Activated CD4-positive, alpha-beta T cell treated with anti-CD3 and anti-CD28 coated beads for 48 hours (primary cell): ENCODE results near the gene AP5Z1.

Source experiments
- DNase-seq: peaks from one replicate; pipeline ENCODE4 v3.0.0-alpha.2; 2020

The AP5Z1 gene, protein sequence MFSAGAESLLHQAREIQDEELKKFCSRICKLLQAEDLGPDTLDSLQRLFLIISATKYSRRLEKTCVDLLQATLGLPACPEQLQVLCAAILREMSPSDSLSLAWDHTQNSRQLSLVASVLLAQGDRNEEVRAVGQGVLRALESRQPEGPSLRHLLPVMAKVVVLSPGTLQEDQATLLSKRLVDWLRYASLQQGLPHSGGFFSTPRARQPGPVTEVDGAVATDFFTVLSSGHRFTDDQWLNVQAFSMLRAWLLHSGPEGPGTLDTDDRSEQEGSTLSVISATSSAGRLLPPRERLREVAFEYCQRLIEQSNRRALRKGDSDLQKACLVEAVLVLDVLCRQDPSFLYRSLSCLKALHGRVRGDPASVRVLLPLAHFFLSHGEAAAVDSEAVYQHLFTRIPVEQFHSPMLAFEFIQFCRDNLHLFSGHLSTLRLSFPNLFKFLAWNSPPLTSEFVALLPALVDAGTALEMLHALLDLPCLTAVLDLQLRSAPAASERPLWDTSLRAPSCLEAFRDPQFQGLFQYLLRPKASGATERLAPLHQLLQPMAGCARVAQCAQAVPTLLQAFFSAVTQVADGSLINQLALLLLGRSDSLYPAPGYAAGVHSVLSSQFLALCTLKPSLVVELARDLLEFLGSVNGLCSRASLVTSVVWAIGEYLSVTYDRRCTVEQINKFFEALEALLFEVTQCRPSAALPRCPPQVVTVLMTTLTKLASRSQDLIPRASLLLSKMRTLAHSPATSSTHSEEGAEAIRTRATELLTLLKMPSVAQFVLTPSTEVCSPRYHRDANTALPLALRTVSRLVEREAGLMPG

DNA sequence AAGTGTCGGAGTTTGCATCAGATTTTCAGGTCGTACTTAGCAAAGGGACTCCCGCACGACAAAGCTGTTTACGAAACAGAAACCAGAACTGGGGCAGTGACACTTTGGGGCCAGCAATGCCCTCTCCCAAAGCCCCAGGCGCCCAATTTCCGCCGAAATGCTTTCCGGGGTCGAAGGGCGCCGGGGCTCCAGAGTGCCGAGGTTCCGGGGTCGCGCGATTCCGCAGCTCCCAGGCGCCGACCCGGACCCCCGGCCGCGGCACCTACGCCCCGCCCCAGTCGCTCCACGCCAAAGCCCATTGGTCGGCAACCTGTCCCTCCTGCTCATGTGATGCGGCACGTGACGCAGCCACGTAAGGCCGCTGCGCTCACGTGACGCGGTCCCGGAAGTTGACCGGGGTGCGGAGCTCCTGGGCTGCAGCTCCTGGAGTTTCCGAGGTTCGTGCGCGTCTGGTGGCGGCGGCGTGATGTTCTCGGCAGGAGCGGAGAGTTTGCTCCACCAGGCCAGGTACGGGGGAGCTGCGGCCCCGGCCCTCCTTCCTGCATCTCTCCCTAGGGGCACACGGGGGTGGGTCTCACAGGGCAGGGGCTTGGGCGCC lies at the start of gene AP5Z1:
Gene AP5Z1 (plus strand): TSS at position 374 of the 598 bp plus-strand sequence. CDS start 93 bp downstream, at position 467.
- DNase-seq, result peak; percentile 96

DNA sequence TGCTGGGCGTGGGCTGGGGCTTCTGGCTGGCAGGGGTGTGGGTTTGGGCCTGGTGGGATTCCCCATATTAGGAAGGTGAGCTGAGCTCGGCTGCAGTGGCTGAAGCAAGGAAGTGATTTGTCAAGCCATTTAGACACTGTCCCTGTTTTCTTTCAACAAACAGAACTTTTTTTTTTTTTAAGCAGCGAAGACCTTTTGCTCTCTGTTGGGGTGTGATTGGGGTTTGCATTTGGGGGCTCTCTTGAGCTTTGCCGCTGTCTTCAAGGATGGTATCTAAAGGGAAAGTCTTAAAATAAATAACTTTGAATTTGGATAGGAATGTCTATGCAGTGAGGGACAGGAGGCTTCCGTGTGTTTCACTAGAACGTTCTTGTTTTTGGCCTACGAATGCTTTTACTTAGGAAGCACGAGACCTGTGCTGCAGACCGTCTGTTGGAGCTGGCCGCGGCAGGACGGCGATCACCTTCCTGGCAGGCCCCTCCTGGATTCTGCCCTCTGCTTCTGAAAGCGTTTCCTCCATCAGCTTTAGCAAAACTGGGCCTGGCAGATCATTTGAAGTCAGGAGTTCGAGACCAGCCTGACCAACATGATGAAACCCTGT lies 49.5 kb upstream of the AP5Z1 start:
- no peak for DNase-seq

DNA sequence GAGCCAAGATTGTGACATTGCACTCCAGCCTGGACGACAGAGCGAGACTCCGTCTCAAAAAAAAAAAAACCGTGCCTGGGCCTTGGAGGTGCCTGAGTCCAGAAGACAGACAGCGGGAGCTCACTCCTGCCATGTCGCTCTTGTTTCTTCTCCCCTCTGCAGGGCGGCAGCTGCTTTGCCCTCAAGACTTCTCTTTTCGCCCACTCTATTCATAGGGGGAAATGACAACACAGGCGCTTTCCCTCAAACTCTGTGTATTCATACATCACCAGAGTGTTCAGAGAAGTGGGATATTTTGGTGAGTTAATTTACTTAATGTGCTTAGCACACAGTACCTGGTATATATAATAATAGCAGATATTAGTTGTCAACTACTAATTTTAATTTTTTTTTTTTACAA lies 48.9 kb upstream of the AP5Z1 start:
- no peak for DNase-seq

DNA sequence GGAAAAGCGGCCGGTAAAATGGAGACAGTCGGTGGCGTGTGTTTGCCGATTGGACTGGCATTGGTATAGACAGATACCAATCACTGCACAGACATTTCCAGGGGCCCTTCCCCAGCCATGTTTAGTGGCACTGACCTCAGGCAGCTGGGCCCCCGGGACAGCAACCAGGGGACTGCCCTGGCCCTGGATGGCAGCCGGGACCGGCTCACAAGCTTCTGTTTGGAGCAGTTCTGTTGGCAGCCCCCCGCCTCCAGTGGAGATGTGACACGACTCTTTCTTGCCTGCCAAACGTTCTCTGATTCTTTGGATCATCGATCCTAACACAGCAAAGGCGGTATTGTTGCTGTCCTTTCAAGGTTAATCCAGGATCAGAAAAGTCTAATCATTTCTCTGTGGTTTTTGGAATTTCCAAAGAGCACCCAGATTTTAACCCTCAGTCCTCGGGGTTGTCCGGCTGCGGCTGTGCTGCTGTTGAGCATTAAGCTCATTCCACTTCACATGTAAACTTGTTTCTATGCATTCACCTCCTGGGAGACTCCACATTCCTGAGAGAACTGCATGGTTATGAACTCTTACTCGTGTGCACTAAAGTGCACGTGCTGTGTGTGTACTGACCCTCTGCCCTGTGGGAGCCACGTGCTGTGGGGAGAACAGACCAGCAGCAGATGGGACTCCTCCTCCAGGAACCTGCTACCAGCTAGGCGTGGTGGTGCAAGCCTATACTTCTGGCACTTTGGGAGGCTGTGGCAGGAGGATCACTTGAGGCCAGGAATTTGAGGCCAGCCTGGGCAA lies 47.3 kb upstream of the AP5Z1 start:
- DNase-seq, result no peak

DNA sequence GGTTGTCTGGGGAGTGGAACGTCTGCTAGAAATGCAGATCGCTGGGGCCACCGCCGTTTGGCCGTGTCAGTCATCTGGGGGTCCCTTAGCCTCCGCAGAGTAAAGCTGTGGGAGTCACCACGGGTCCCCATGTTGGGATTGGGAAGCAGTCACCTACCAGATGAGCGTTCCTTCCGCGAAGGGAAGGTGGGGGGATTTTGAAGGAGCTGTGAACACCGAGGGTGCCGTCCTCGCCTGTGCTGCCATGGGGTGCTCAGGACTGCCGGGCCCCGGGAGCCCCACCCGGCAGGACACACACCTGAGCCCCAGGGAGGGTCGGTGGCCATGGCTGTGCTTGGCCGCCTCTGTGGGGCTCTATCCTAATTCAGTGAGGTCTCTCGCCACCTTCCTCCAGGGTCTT lies 46.2 kb upstream of the AP5Z1 start:
- no peak for DNase-seq

- no peak for DNase-seq
Measured at GRCh38 chr7:4730276-4730675, 45.1 kb upstream of the AP5Z1 start.

DNA sequence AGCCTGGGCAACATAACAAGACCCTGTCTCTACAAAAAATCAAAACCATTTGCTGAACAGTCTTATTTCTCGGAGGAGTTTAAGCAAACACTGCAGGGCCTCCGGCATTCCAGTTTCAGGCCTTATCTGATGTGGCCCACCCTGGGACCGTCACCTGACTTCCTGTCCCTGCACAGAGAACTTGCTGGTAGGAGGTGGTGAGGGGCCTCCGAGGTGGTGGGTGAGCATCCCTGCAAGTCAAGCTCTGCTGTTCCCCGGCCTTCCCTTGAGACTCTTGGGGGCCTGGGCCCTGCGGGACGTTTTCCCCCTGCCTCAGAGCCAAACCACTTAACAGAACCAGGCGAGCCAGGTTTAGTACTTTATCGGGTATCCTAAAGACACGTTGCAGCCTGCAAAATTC lies 44.5 kb upstream of the AP5Z1 start:
- DNase-seq, result no peak

DNA sequence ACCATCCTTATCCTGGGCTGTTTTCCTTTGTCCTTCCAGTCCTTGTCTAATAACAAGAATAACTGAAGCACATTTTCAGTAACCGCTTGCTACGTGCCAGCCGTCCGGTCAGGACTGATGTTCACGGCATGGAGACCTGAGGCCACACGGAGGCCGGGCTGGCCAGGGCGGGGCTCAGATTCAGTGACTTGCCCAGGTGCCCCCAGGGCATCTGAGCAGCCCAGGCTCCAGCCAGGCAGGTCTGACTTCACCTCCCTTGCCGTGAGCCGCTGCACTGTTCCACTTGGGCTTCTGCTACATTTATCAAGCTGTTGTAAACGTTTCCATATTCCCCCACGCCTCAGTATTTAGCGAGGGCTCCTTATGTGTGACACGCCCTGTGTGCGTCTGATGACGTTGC lies 43.6 kb upstream of the AP5Z1 start:
- DNase-seq, result no peak

DNA sequence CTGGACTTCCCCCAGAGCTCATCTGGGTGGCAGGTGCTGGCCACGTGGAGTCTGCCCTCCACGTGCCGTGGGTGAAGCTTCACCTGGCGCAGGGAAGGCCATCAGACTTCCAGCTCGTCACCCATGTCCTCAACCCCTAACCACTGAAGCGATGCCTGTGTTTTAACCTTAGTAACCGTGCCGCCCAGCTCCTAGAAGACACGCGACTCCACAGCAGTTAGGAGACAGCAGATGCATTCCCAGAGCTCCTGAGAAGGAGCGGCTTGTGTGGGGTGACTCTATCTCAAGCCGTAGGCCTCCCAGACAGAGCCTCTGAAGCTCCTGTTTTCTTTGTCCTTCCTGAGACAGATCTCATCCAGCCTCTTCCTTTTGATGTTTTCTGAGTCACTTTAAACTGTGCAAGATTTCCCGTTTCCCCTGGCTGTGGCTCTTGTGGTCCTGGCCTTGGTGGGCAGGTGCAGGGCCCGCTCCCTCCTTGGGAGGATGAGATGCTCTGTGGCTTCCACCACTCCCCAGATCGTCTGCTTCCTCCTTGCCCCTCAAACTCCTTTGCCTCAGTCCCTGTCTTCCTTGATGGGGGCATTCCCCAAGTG lies 41.4 kb upstream of the AP5Z1 start:
- DNase-seq, result no peak

DNA sequence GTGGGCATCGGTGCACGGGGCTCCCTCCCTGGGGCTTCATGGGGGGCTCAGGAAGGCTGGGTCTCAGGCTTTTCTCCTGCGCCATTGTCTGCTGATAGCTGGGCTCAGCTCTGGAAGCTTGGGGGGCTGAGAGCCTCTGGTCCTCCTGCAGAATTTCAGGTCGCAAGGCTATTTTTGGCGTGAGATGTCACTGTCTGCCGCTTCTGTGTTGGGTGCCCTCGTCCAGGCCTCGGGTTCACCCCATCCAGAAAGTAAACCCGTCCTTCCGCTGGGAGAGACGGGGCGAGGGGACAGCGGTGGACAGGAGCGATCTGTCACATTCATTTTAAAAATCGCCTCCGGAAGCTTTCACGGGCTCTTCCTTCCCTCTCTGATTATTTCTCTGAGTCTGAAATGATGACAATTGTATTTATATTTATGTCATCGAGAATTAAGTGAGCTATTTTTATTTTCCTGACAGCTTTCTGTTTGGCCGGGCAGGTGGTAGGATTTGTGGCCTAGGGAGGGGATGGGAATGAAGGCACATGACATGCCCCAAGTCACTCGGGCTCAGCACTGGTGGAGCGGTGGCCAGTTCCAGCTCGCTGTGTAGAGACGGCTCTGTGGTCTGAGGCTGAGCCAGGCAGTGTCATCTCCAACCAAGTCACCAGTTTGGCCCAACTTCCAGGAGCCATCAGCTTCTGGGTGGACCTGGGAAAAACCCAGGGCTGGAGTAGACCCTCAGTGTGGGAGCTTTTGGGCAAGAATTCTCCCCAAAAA lies 40.7 kb upstream of the AP5Z1 start:
- no peak for DNase-seq

DNA sequence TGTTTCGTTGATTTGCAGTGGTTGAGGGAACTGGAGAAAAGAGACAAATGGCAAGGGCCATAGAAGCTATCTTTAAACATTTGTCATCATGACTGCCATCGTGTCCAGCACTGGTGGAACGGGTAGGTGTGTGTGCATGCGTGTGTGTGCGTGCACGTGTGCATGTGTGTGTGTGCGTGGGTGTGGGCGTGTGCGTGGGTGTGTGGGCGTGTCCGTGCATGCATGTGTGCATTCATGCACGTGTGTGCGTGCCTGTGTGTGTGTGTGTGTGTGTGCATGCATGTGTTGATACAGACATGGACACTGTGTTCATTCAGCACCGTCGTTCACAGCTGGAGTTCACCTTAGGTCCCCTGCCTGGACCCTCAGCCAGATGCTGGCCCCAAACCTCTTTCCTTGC lies 38.1 kb upstream of the AP5Z1 start:
- DNase-seq, result no peak

GRCh38 chr7:4738711-4739527 lies 36.5 kb upstream of the AP5Z1 start:
- peak; percentile 44 for DNase-seq

- peak; percentile 62 for DNase-seq
Measured at GRCh38 chr7:4739528-4739992, 35.9 kb upstream of the AP5Z1 start.

- DNase-seq, result no peak
Measured at GRCh38 chr7:4740796-4741195, 34.6 kb upstream of the AP5Z1 start.

GRCh38 chr7:4742051-4742573 lies 33.3 kb upstream of the AP5Z1 start:
- DNase-seq, result peak; percentile 20

DNA sequence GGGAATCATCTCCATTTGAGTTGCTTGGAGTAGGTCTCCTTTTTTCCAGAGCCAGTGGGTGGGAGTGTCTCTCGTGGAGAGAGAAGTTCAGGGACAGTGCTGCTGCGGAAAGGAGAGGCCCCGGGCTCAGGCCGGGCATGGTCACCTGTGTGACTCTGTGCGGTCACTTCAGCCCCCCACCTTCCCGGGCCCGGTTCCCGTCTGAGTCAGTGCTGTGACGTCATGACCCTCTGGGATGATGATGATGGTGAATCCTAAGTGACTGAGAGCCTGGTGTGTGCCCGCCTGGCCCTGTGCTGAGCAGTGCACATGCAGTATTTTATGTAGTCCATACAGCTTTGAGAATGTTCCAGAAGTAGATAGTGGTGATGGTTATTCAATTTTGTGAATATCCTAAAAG lies 32.6 kb upstream of the AP5Z1 start:
- no peak for DNase-seq

DNA sequence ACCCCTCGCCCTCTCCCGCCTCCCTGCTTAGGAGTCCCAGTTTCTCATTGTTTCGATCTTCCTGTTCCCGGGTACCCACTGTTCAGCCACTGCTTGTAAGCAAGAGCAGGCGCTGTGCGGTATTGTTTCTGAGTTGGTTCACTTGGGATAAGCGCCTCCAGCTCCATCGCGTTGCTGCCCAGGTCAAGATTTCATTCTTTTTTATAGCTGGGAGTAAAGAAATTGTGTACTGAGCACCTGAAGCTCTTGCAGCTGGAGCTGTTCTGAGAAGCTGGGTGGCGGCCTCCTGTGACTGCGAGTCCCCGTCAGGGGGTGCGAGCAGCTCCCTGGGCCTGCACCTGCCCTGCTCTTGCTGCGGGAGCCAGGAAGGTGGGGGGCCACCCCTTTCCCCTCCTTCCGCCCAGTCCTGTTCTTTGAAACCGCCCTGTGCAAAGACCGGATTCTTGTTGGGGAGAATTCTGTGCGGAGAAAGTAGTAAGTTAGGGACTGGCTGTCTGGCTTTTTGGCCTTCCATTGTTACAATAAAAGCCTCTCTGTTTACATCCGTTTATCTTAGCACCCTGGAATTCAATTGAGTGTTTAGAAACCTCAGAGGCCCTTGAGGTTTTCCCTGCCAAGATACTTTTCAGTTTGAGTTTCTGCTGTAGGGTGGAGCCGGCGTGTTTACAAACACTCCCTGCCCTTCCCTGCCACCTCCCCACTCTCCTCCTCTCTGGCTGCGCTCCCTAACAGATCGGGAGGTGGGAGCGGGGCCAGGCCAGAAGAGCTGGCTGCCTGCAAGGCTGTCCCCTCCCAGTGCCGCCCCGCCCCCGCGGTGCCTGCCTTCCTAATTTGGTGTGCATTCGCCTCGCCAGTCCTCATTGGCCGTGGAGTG lies 30.8 kb upstream of the AP5Z1 start:
- peak; percentile 77 for DNase-seq

- no peak for DNase-seq
Measured at GRCh38 chr7:4745265-4745919, 30.0 kb upstream of the AP5Z1 start.
